ENCODE data around the gene PDE4DIP. TPM values are rescaled to one million over a fixed set of nuclear protein-coding genes. Genes with fewer than 3 reads are reported as not detected.
"Not testable (repeated sequence)": the region's sequence is repeated elsewhere in the genome, so short reads cannot be mapped to it uniquely, and the experiment has no call there.

The PDE4DIP gene
- total RNA-seq, 2 experiments from 2014 or later, result 27.1 to 27.4 TPM

- H3K27ac Mint-ChIP-seq; H3K4me1 ChIP-seq (ENCODE audit: insufficient read depth, low read length); H3K4me3 ChIP-seq (ENCODE audit: low read length); intact Hi-C loops (cut with DNase I, micrococcal nuclease); H3K27me3 Mint-ChIP-seq; H3K4me1 Mint-ChIP-seq (ENCODE audit: low read depth); H3K36me3 ChIP-seq (ENCODE audit: insufficient read depth, low read length); H3K9me3 ChIP-seq (ENCODE audit: control insufficient read depth in 1 of 2, insufficient read depth in 1 of 2, low read length in 2 of 2); H3K36me3 Mint-ChIP-seq (ENCODE audit: low read depth); POLR2A ChIA-PET; ATAC-seq (ENCODE audit: poor library complexity); H3K9me3 Mint-ChIP-seq; H3K27ac ChIP-seq (ENCODE audit: low read depth in 1 of 2, low read length in 2 of 2); DNase-seq; CTCF ChIA-PET; H3K27me3 ChIP-seq (ENCODE audit: control insufficient read depth in 1 of 2, insufficient read depth in 2 of 2, low read length in 2 of 2); H3K4me3 Mint-ChIP-seq: not testable (repeated sequence)
These were observed 15.3 kb upstream of the PDE4DIP start for GRCh38 chr1:148828962-148829361.

- H3K27ac Mint-ChIP-seq; ATAC-seq (ENCODE audit: poor library complexity); H3K4me3 Mint-ChIP-seq; DNase-seq; H3K36me3 ChIP-seq (ENCODE audit: insufficient read depth, low read length); H3K4me1 Mint-ChIP-seq (ENCODE audit: low read depth); H3K4me3 ChIP-seq (ENCODE audit: low read length); POLR2A ChIA-PET; H3K27me3 ChIP-seq (ENCODE audit: control insufficient read depth in 1 of 2, insufficient read depth in 2 of 2, low read length in 2 of 2); CTCF ChIA-PET; H3K9me3 ChIP-seq (ENCODE audit: control insufficient read depth in 1 of 2, insufficient read depth in 1 of 2, low read length in 2 of 2); H3K27me3 Mint-ChIP-seq; H3K27ac ChIP-seq (ENCODE audit: low read depth in 1 of 2, low read length in 2 of 2); H3K4me1 ChIP-seq (ENCODE audit: insufficient read depth, low read length); H3K9me3 Mint-ChIP-seq; H3K36me3 Mint-ChIP-seq (ENCODE audit: low read depth); intact Hi-C loops (cut with DNase I, micrococcal nuclease): not testable (repeated sequence)
These were observed 14.9 kb upstream of the PDE4DIP start for GRCh38 chr1:148829365-148829764.

- H3K27me3 Mint-ChIP-seq; H3K36me3 ChIP-seq (ENCODE audit: insufficient read depth, low read length); ATAC-seq (ENCODE audit: poor library complexity); H3K27ac Mint-ChIP-seq; H3K36me3 Mint-ChIP-seq (ENCODE audit: low read depth); H3K27ac ChIP-seq (ENCODE audit: low read depth in 1 of 2, low read length in 2 of 2); CTCF ChIA-PET; H3K27me3 ChIP-seq (ENCODE audit: control insufficient read depth in 1 of 2, insufficient read depth in 2 of 2, low read length in 2 of 2); H3K4me3 Mint-ChIP-seq; H3K4me1 Mint-ChIP-seq (ENCODE audit: low read depth); H3K9me3 ChIP-seq (ENCODE audit: control insufficient read depth in 1 of 2, insufficient read depth in 1 of 2, low read length in 2 of 2); H3K4me3 ChIP-seq (ENCODE audit: low read length); POLR2A ChIA-PET; intact Hi-C loops (cut with DNase I, micrococcal nuclease); H3K4me1 ChIP-seq (ENCODE audit: insufficient read depth, low read length); H3K9me3 Mint-ChIP-seq; DNase-seq: not testable (repeated sequence)
These were observed 3.0 kb upstream of the PDE4DIP start for GRCh38 chr1:148841262-148841661.

- H3K36me3 Mint-ChIP-seq (ENCODE audit: low read depth); POLR2A ChIA-PET; CTCF ChIA-PET; H3K27me3 ChIP-seq (ENCODE audit: control insufficient read depth in 1 of 2, insufficient read depth in 2 of 2, low read length in 2 of 2); H3K9me3 Mint-ChIP-seq; H3K27me3 Mint-ChIP-seq; H3K27ac ChIP-seq (ENCODE audit: low read depth in 1 of 2, low read length in 2 of 2); H3K36me3 ChIP-seq (ENCODE audit: insufficient read depth, low read length); H3K4me3 Mint-ChIP-seq; ATAC-seq (ENCODE audit: poor library complexity); DNase-seq; H3K4me3 ChIP-seq (ENCODE audit: low read length); H3K9me3 ChIP-seq (ENCODE audit: control insufficient read depth in 1 of 2, insufficient read depth in 1 of 2, low read length in 2 of 2); intact Hi-C loops (cut with DNase I, micrococcal nuclease); H3K4me1 Mint-ChIP-seq (ENCODE audit: low read depth); H3K27ac Mint-ChIP-seq; H3K4me1 ChIP-seq (ENCODE audit: insufficient read depth, low read length): not testable (repeated sequence)
These were observed 423 bp downstream of the PDE4DIP start for GRCh38 chr1:148844651-148845050.

- intact Hi-C loops (cut with DNase I, micrococcal nuclease); DNase-seq; H3K9me3 Mint-ChIP-seq; ATAC-seq (ENCODE audit: poor library complexity); H3K9me3 ChIP-seq (ENCODE audit: control insufficient read depth in 1 of 2, insufficient read depth in 1 of 2, low read length in 2 of 2); H3K4me1 ChIP-seq (ENCODE audit: insufficient read depth, low read length); CTCF ChIA-PET; H3K27me3 Mint-ChIP-seq; H3K27me3 ChIP-seq (ENCODE audit: control insufficient read depth in 1 of 2, insufficient read depth in 2 of 2, low read length in 2 of 2); H3K4me3 Mint-ChIP-seq; H3K27ac Mint-ChIP-seq; POLR2A ChIA-PET; H3K27ac ChIP-seq (ENCODE audit: low read depth in 1 of 2, low read length in 2 of 2); H3K4me3 ChIP-seq (ENCODE audit: low read length); H3K36me3 ChIP-seq (ENCODE audit: insufficient read depth, low read length); H3K4me1 Mint-ChIP-seq (ENCODE audit: low read depth); H3K36me3 Mint-ChIP-seq (ENCODE audit: low read depth): not testable (repeated sequence)
These were observed 840 bp downstream of the PDE4DIP start for GRCh38 chr1:148845068-148845467.

GRCh38 chr1:148850347-148850746, 6.1 kb downstream of the PDE4DIP start:
- POLR2A ChIA-PET; H3K4me1 ChIP-seq (ENCODE audit: insufficient read depth, low read length); intact Hi-C loops (cut with DNase I, micrococcal nuclease); H3K27me3 Mint-ChIP-seq; ATAC-seq (ENCODE audit: poor library complexity); H3K4me1 Mint-ChIP-seq (ENCODE audit: low read depth); H3K9me3 ChIP-seq (ENCODE audit: control insufficient read depth in 1 of 2, insufficient read depth in 1 of 2, low read length in 2 of 2); H3K27ac ChIP-seq (ENCODE audit: low read depth in 1 of 2, low read length in 2 of 2); CTCF ChIA-PET; DNase-seq; H3K9me3 Mint-ChIP-seq; H3K27me3 ChIP-seq (ENCODE audit: control insufficient read depth in 1 of 2, insufficient read depth in 2 of 2, low read length in 2 of 2); H3K36me3 ChIP-seq (ENCODE audit: insufficient read depth, low read length); H3K27ac Mint-ChIP-seq; H3K36me3 Mint-ChIP-seq (ENCODE audit: low read depth); H3K4me3 ChIP-seq (ENCODE audit: low read length); H3K4me3 Mint-ChIP-seq: not testable (repeated sequence)

- H3K9me3 Mint-ChIP-seq; H3K27me3 Mint-ChIP-seq; H3K27ac ChIP-seq (ENCODE audit: low read depth in 1 of 2, low read length in 2 of 2); intact Hi-C loops (cut with DNase I, micrococcal nuclease); H3K4me1 Mint-ChIP-seq (ENCODE audit: low read depth); H3K36me3 ChIP-seq (ENCODE audit: insufficient read depth, low read length); H3K27ac Mint-ChIP-seq; H3K36me3 Mint-ChIP-seq (ENCODE audit: low read depth); H3K27me3 ChIP-seq (ENCODE audit: control insufficient read depth in 1 of 2, insufficient read depth in 2 of 2, low read length in 2 of 2); H3K4me1 ChIP-seq (ENCODE audit: insufficient read depth, low read length); H3K4me3 ChIP-seq (ENCODE audit: low read length); H3K4me3 Mint-ChIP-seq; CTCF ChIA-PET; H3K9me3 ChIP-seq (ENCODE audit: control insufficient read depth in 1 of 2, insufficient read depth in 1 of 2, low read length in 2 of 2); POLR2A ChIA-PET; ATAC-seq (ENCODE audit: poor library complexity); DNase-seq: not testable (repeated sequence)
These were observed 6.6 kb downstream of the PDE4DIP start for GRCh38 chr1:148850840-148851239.
